ENCODE measurements around the gene CBX2.

- TF ChIP-seq CTCF (IDR thresholded peaks at IDR 0.05): no peak
- no peak for TF ChIP-seq POLR2A (IDR thresholded peaks at IDR 0.05)
These were observed 34.7 kb downstream of the CBX2 start for GRCh38 chr17:79812353-79813258.
